ENCODE results near the gene FOXC1.

DNA sequence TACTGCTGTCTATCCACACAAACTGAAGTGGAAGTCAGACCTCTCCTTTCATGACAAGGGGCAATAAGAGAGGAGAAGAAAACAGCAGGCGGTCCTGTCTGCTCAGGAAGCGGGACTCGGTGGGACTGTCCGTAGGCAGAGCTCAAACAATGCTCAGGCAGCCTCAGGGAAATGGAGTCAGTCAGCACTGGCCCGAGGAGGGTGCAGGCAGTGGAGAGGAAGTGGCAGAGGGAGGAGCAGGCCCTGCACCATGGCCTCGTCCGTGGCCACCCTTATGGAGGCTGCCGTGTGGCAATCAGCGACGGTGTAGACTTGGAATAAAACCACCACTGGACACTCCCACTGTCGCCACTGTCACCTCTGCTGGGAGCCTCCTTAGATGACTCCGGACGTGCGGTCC is 19.6 kb downstream of the FOXC1 start:
- no peak for TF ChIP-seq CTCF (IDR thresholded peaks at IDR 0.05)
- TF ChIP-seq ZFX (IDR thresholded peaks at IDR 0.05; ENCODE audit: borderline replicate concordance), result no peak
